T-helper 2 cell treated with Interferon-gamma antibody and Interleukin-4, amounts not matched to agents 5 μg/mL and 100 μg/mL, for 36 hours (primary cell): ENCODE data around the gene WAPL.
"Not testable (repeated sequence)": the region's sequence is repeated elsewhere in the genome, so short reads cannot be mapped to it uniquely, and the experiment has no call there.

ENCODE experiments used
- DNase-seq: peaks from one replicate; pipeline ENCODE4 v3.0.0; 2021; ENCODE audit warnings: low spot score
- H3K27ac Mint-ChIP-seq: one replicate; pipeline ENCODE4 v1.8.0; 2021; ENCODE audit warnings: mild to moderate bottlenecking, mixed read lengths
- H3K27me3 Mint-ChIP-seq: one replicate; pipeline ENCODE4 v1.8.0; 2021; ENCODE audit warnings: low read depth, mixed read lengths
- H3K36me3 Mint-ChIP-seq: one replicate; pipeline ENCODE4 v1.8.0; 2021; ENCODE audit warnings: low read depth, mixed read lengths
- H3K4me1 Mint-ChIP-seq: one replicate; pipeline ENCODE4 v1.8.0; 2021; ENCODE audit warnings: low read depth, mixed read lengths
- H3K4me3 Mint-ChIP-seq: one replicate; pipeline ENCODE4 v1.8.0; 2022; ENCODE audit warnings: mild to moderate bottlenecking, moderate library complexity, mixed read lengths
- H3K9me3 Mint-ChIP-seq: one replicate; pipeline ENCODE4 v1.8.0; 2021; ENCODE audit warnings: mixed read lengths

WAPL gene

GRCh38 chr10:86538040-86538439 is 16.4 kb upstream of the WAPL start:
- peaks cover 11% of the 10 kb centered on the region for H3K4me1 Mint-ChIP-seq
- not testable (repeated sequence) for H3K4me3 Mint-ChIP-seq, H3K27me3 Mint-ChIP-seq, DNase-seq, H3K27ac Mint-ChIP-seq, H3K9me3 Mint-ChIP-seq, H3K36me3 Mint-ChIP-seq

GRCh38 chr10:86536294-86536861 is 14.8 kb upstream of the WAPL start:
- H3K4me1 Mint-ChIP-seq = peaks cover 11% of the 10 kb centered on the region
- peak overlapping the region; percentile 52 for H3K27ac Mint-ChIP-seq
- peaks cover 3% of the 10 kb centered on the region for H3K27me3 Mint-ChIP-seq
- H3K9me3 Mint-ChIP-seq = peaks cover 4% of the 10 kb centered on the region
- no peaks in the 10 kb centered on the region for H3K36me3 Mint-ChIP-seq
- H3K4me3 Mint-ChIP-seq = peak overlapping the region; percentile 54
- DNase-seq = no peak

- peaks cover 3% of the 10 kb centered on the region for H3K27me3 Mint-ChIP-seq
- peak; percentile 17 for DNase-seq
- H3K36me3 Mint-ChIP-seq = no peaks in the 10 kb centered on the region
- no peak overlapping the region for H3K27ac Mint-ChIP-seq
- peaks cover 4% of the 10 kb centered on the region for H3K9me3 Mint-ChIP-seq
- H3K4me3 Mint-ChIP-seq = peak overlapping the region; percentile 65
- H3K4me1 Mint-ChIP-seq = peaks cover 11% of the 10 kb centered on the region
These were observed 13.7 kb upstream of the WAPL start for GRCh38 chr10:86535132-86535882.

GRCh38 chr10:86533328-86533727 is 11.7 kb upstream of the WAPL start:
- DNase-seq = no peak
- Mint-ChIP-seq H3K27ac (no peak overlapping the region), H3K27me3 (peaks cover 3% of the 10 kb centered on the region), H3K36me3 (no peaks in the 10 kb centered on the region), H3K4me1 (peaks cover 6% of the 10 kb centered on the region), H3K4me3 (no peak overlapping the region), H3K9me3 (no peaks in the 10 kb centered on the region)

- not testable (repeated sequence) for H3K9me3 Mint-ChIP-seq, DNase-seq, H3K27ac Mint-ChIP-seq, H3K36me3 Mint-ChIP-seq, H3K4me3 Mint-ChIP-seq, H3K27me3 Mint-ChIP-seq, H3K4me1 Mint-ChIP-seq
These were observed 7.1 kb upstream of the WAPL start for GRCh38 chr10:86528736-86529135.

- no peak for DNase-seq
- H3K4me1 Mint-ChIP-seq = peaks cover 24% of the 10 kb centered on the region
- no peak overlapping the region for H3K27ac Mint-ChIP-seq
- H3K27me3 Mint-ChIP-seq = no peaks in the 10 kb centered on the region
- H3K9me3 Mint-ChIP-seq = no peaks in the 10 kb centered on the region
- H3K36me3 Mint-ChIP-seq = peaks cover 3% of the 10 kb centered on the region
- H3K4me3 Mint-ChIP-seq = no peak overlapping the region
These were observed 5.0 kb upstream of the WAPL start for GRCh38 chr10:86526606-86527005.

- not testable (repeated sequence) for H3K27ac Mint-ChIP-seq, DNase-seq, H3K36me3 Mint-ChIP-seq, H3K9me3 Mint-ChIP-seq, H3K27me3 Mint-ChIP-seq, H3K4me3 Mint-ChIP-seq
- peaks cover 24% of the 10 kb centered on the region for H3K4me1 Mint-ChIP-seq
These were observed 4.1 kb upstream of the WAPL start for GRCh38 chr10:86525713-86526112.

GRCh38 chr10:86524225-86524962 is 2.8 kb upstream of the WAPL start:
- Mint-ChIP-seq H3K4me1 (peaks cover 31% of the 10 kb centered on the region), H3K27ac (peak overlapping the region; percentile 6), H3K36me3 (peaks cover 8% of the 10 kb centered on the region), H3K9me3 (no peaks in the 10 kb centered on the region), H3K4me3 (no peak overlapping the region), H3K27me3 (no peaks in the 10 kb centered on the region)
- no peak for DNase-seq

GRCh38 chr10:86523348-86523747 is 1.8 kb upstream of the WAPL start:
- peaks cover 12% of the 10 kb centered on the region for H3K36me3 Mint-ChIP-seq
- H3K9me3 Mint-ChIP-seq = no peaks in the 10 kb centered on the region
- no peak for DNase-seq
- no peak overlapping the region for H3K27ac Mint-ChIP-seq
- no peaks in the 10 kb centered on the region for H3K27me3 Mint-ChIP-seq
- peaks cover 38% of the 10 kb centered on the region for H3K4me1 Mint-ChIP-seq
- peak overlapping the region; percentile 93 for H3K4me3 Mint-ChIP-seq

- peaks cover 45% of the 10 kb centered on the region for H3K4me1 Mint-ChIP-seq
- no peaks in the 10 kb centered on the region for H3K27me3 Mint-ChIP-seq
- peak overlapping the region; percentile 93 for H3K4me3 Mint-ChIP-seq
- peaks cover 20% of the 10 kb centered on the region for H3K36me3 Mint-ChIP-seq
- H3K27ac Mint-ChIP-seq = peak overlapping the region; percentile 92
- no peak for DNase-seq
- H3K9me3 Mint-ChIP-seq = no peaks in the 10 kb centered on the region
These were observed 891 bp upstream of the WAPL start for GRCh38 chr10:86522510-86522855.

GRCh38 chr10:86520871-86521677 is 518 bp downstream of the WAPL start:
- Mint-ChIP-seq H3K9me3 (no peaks in the 10 kb centered on the region), H3K4me1 (peaks cover 55% of the 10 kb centered on the region), H3K27me3 (no peaks in the 10 kb centered on the region), H3K4me3 (peak overlapping the region; percentile 93), H3K27ac (peak overlapping the region; percentile 91), H3K36me3 (peaks cover 29% of the 10 kb centered on the region)
- peak; percentile 53 for DNase-seq

GRCh38 chr10:86518781-86519180 is 2.8 kb downstream of the WAPL start:
- Mint-ChIP-seq H3K9me3 (no peaks in the 10 kb centered on the region), H3K27ac (no peak overlapping the region), H3K4me3 (peak overlapping the region; percentile 93), H3K36me3 (peaks cover 48% of the 10 kb centered on the region), H3K27me3 (no peaks in the 10 kb centered on the region), H3K4me1 (peaks cover 59% of the 10 kb centered on the region)
- no peak for DNase-seq

- Mint-ChIP-seq H3K4me1 (peaks cover 33% of the 10 kb centered on the region), H3K27me3 (no peaks in the 10 kb centered on the region), H3K27ac (peak overlapping the region; percentile 21), H3K9me3 (no peaks in the 10 kb centered on the region), H3K36me3 (peaks cover 42% of the 10 kb centered on the region), H3K4me3 (no peak overlapping the region)
- DNase-seq = no peak
These were observed 9.5 kb downstream of the WAPL start for GRCh38 chr10:86512137-86512536.
